NCI-H69 (cell line): ENCODE data around the gene TRABD2A.

ENCODE experiments used
- DNase-seq: peaks from one replicate; lab custom pipeline; 2025; lab: John Stamatoyannopoulos, UW

The TRABD2A gene

GRCh38 chr2:84850471-84850870, 30.4 kb downstream of the TRABD2A start:
- peak; percentile 14 for DNase-seq

- DNase-seq: peak; percentile 90
Measured at GRCh38 chr2:84849271-84849952, 31.5 kb downstream of the TRABD2A start.

- DNase-seq: no peak
Measured at GRCh38 chr2:84847326-84848050, 33.4 kb downstream of the TRABD2A start.

GRCh38 chr2:84846741-84847142, 34.1 kb downstream of the TRABD2A start:
- DNase-seq: no peak

- no peak for DNase-seq
Measured at GRCh38 chr2:84846041-84846663, 34.7 kb downstream of the TRABD2A start.

- no peak for DNase-seq
Measured at GRCh38 chr2:84844141-84844540, 36.7 kb downstream of the TRABD2A start.

GRCh38 chr2:84841577-84841976, 39.3 kb downstream of the TRABD2A start:
- peak; percentile 39 for DNase-seq

- DNase-seq: no peak
Measured at GRCh38 chr2:84840306-84840705, 40.6 kb downstream of the TRABD2A start.

- DNase-seq: no peak
Measured at GRCh38 chr2:84839851-84840250, 41.0 kb downstream of the TRABD2A start.

GRCh38 chr2:84838434-84839145, 42.3 kb downstream of the TRABD2A start:
- DNase-seq: no peak

GRCh38 chr2:84836215-84836614, 44.7 kb downstream of the TRABD2A start:
- DNase-seq: no peak

- no peak for DNase-seq
Measured at GRCh38 chr2:84833481-84834150, 47.3 kb downstream of the TRABD2A start.

GRCh38 chr2:84832772-84833461, 48.0 kb downstream of the TRABD2A start:
- DNase-seq: no peak

GRCh38 chr2:84830758-84831500, 50.0 kb downstream of the TRABD2A start:
- DNase-seq: no peak

GRCh38 chr2:84830095-84830494, 50.8 kb downstream of the TRABD2A start:
- no peak for DNase-seq

- DNase-seq: no peak
Measured at GRCh38 chr2:84829693-84830092, 51.2 kb downstream of the TRABD2A start.

- DNase-seq: no peak
Measured at GRCh38 chr2:84827978-84828575, 52.8 kb downstream of the TRABD2A start.

- DNase-seq: no peak
Measured at GRCh38 chr2:84823788-84824187, 57.1 kb downstream of the TRABD2A start.

GRCh38 chr2:84823229-84823628, 57.7 kb downstream of the TRABD2A start:
- DNase-seq: no peak

- no peak for DNase-seq
Measured at GRCh38 chr2:84821806-84822205, 59.1 kb downstream of the TRABD2A start.
